HepG2 (cell line): ENCODE results near the gene PFN4. TPM values are rescaled to one million over a fixed set of nuclear protein-coding genes. Genes with fewer than 3 reads are reported as not detected.

Experiments
- BCL6 ChIP-seq: IDR thresholded peaks from 2 replicates; pipeline ENCODE4 v1.6.1; 2016; ENCODE audit warnings: missing genetic modification reagents, missing compliant biosample characterization
- CHCHD3 ChIP-seq: sonication (generic); formaldehyde crosslinking; IDR thresholded peaks from 2 replicates; pipeline ENCODE4 v1.8.0; 2022; ENCODE audit warnings: mild to moderate bottlenecking, missing genetic modification reagents, moderate library complexity
- EHMT2 ChIP-seq: fragments of 200-600 bp; sonication (generic); IDR thresholded peaks from 2 replicates; pipeline ENCODE4 v1.7.0; 2017; ENCODE audit warnings: antibody characterized with exemption, low read depth, low read length, borderline replicate concordance
- FOXM1 ChIP-seq: sonication (generic); formaldehyde crosslinking; IDR thresholded peaks from 2 replicates; pipeline ENCODE4 v1.5.0; 2020; ENCODE audit warnings: missing genetic modification reagents
- IKZF4 ChIP-seq: sonication (generic); formaldehyde crosslinking; IDR thresholded peaks from 2 replicates; pipeline ENCODE4 v1.5.1; 2020; ENCODE audit warnings: borderline replicate concordance, mild to moderate bottlenecking, low read depth, missing genetic modification reagents; ENCODE audit errors: not compliant biosample characterization
- KDM1A ChIP-seq: IDR thresholded peaks from 2 replicates; pipeline ENCODE4 v1.6.1; 2016; ENCODE audit warnings: missing compliant biosample characterization
- KDM5A ChIP-seq: fragments of 200-600 bp; sonication (generic); IDR thresholded peaks from 2 replicates; pipeline ENCODE4 v1.7.0; 2018; ENCODE audit warnings: antibody characterized with exemption, mild to moderate bottlenecking, low read length, borderline replicate concordance
- MTA1 ChIP-seq: sonication (generic); formaldehyde crosslinking; IDR thresholded peaks from 2 replicates; pipeline ENCODE4 v1.4.0; 2020; ENCODE audit warnings: missing genetic modification reagents, mild to moderate bottlenecking, borderline replicate concordance
- RNF2 ChIP-seq: fragments of 450-650 bp; conservative IDR thresholded peaks from 2 replicates; pipeline ENCODE4 v1.6.1; 2016; ENCODE audit warnings: low read depth
- SAFB2 ChIP-seq: sonication (generic); formaldehyde crosslinking; IDR thresholded peaks from 2 replicates; pipeline ENCODE4 v1.5.1; 2020; ENCODE audit warnings: missing genetic modification reagents, low read depth, mild to moderate bottlenecking, borderline replicate concordance
- SALL1 ChIP-seq: sonication (generic); formaldehyde crosslinking; IDR thresholded peaks from 2 replicates; pipeline ENCODE4 v1.8.0; 2022; ENCODE audit warnings: mild to moderate bottlenecking, missing genetic modification reagents
- SRF ChIP-seq: IDR thresholded peaks from 2 replicates; pipeline ENCODE4 v1.6.1; 2011; ENCODE audit warnings: mild to moderate bottlenecking, low read depth, low read length, moderate library complexity
- SUZ12 ChIP-seq: fragments of 150-350 bp; IDR thresholded peaks from 2 replicates; pipeline ENCODE4 v1.6.1; 2014; ENCODE audit warnings: low read depth, low read length
- TBP ChIP-seq: sonication (generic); formaldehyde crosslinking; IDR thresholded peaks from 2 replicates; pipeline ENCODE4 v1.5.0; 2020; ENCODE audit warnings: missing genetic modification reagents
- ZNF407 ChIP-seq: sonication (generic); formaldehyde crosslinking; IDR thresholded peaks from one replicate; pipeline ENCODE4 v1.5.1; 2020; ENCODE audit warnings: mild to moderate bottlenecking, missing genetic modification reagents; ENCODE audit errors: not compliant biosample characterization
- ZNF451 ChIP-seq: sonication (generic); formaldehyde crosslinking; IDR thresholded peaks from 2 replicates; pipeline ENCODE4 v1.5.0; 2020; ENCODE audit warnings: mild to moderate bottlenecking, missing genetic modification reagents
- ZNF567 ChIP-seq: sonication (generic); formaldehyde crosslinking; IDR thresholded peaks from 2 replicates; pipeline ENCODE4 v1.8.1; 2023; ENCODE audit warnings: mild to moderate bottlenecking, missing genetic modification reagents, borderline replicate concordance
- ZNF670 ChIP-seq: sonication (generic); formaldehyde crosslinking; IDR thresholded peaks from 2 replicates; pipeline ENCODE4 v1.8.0; 2022; ENCODE audit warnings: mild to moderate bottlenecking, missing genetic modification reagents, borderline replicate concordance
- ZNF713 ChIP-seq: sonication (generic); formaldehyde crosslinking; IDR thresholded peaks from 2 replicates; pipeline ENCODE4 v1.4.0; 2020; ENCODE audit warnings: mild to moderate bottlenecking, missing genetic modification reagents
- polyA plus RNA-seq, 8 experiments: library from polyadenylated mRNA; depleted of rRNA in 3 of 8; stranded (reverse) in 7 of 8; unstranded in 1 of 8; fragments of >200 nt; fragmentation: Illumina TruSeq in 4 of 8; extraction: Trizol in 4 of 8; gene quantifications; 2 replicates each; pipeline versions ENCODE4 v1.2.1 to v1.2.3, GENCODE V29; 2011 to 2016; ENCODE audit warnings: low read depth in 4 of 8, missing spikeins in 1 of 8, mixed read lengths in 1 of 8; ENCODE audit not compliant: insufficient read depth in 1 of 8
- total RNA-seq, 5 experiments: library from RNA; depleted of rRNA; stranded (reverse); fragments of >200 nt; fragmentation: Illumina TruSeq; extraction: Trizol; gene quantifications; 2 replicates each; pipeline ENCODE4 v1.2.3, GENCODE V29; 2016; ENCODE audit warnings: low read depth in 1 of 5
- TF ChIP-seq, protein P1 (sequence below): IDR thresholded peaks from 2 replicates; pipeline ENCODE4 v1.6.1; 2016; ENCODE audit warnings: missing compliant biosample characterization, missing genetic modification reagents, borderline replicate concordance

The PFN4 gene
- total and polyA plus RNA-seq, 2 of the 13 experiments (the other 11 are each of a cell fraction or from before 2014, with no cell fraction given), result 0.12 to 0.20 TPM

- TF ChIP-seq SUZ12 (no peak), RNF2 (peak; percentile 84), ZNF670 (CRISPR knock-in tag) (peak; percentile 70; the same call in 1 of the 2 replicates), ZNF451 (CRISPR knock-in tag) (peak; percentile 96), ZNF567 (CRISPR knock-in tag) (no peak), CHCHD3 (CRISPR knock-in tag) (no peak), SRF (no peak), ZNF407 (peak; percentile 97), MTA1 (CRISPR knock-in tag) (peak; percentile 91), TBP (CRISPR knock-in tag) (no peak), KDM5A (no peak), FOXM1 (CRISPR knock-in tag) (peak; percentile 64; the same call in 1 of the 2 replicates), IKZF4 (peak; percentile 92), EHMT2 (no peak), KDM1A (CRISPR knock-in tag) (0 out of 2 replicates have a peak, but pooled peaks have one; percentile 2), SALL1 (CRISPR knock-in tag) (peak; percentile 84), BCL6 (CRISPR knock-in tag) (0 out of 2 replicates have a peak, but pooled peaks have one; percentile 47), ZNF713 (CRISPR knock-in tag) (0 out of 2 replicates have a peak, but pooled peaks have one; percentile 38), SAFB2 (CRISPR knock-in tag) (peak; percentile 86; the same call in 1 of the 2 replicates)
- TF ChIP-seq, protein P1, sequence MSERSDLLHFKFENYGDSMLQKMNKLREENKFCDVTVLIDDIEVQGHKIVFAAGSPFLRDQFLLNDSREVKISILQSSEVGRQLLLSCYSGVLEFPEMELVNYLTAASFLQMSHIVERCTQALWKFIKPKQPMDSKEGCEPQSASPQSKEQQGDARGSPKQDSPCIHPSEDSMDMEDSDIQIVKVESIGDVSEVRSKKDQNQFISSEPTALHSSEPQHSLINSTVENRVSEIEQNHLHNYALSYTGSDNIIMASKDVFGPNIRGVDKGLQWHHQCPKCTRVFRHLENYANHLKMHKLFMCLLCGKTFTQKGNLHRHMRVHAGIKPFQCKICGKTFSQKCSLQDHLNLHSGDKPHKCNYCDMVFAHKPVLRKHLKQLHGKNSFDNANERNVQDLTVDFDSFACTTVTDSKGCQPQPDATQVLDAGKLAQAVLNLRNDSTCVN (CRISPR knock-in tag), result no peak
Measured at GRCh38 chr2:24123195-24123921, at the start of gene PFN4, which contains the start of gene FAM228B (continued).
